ENCODE results near the gene ISM1.

The ISM1 gene

DNA sequence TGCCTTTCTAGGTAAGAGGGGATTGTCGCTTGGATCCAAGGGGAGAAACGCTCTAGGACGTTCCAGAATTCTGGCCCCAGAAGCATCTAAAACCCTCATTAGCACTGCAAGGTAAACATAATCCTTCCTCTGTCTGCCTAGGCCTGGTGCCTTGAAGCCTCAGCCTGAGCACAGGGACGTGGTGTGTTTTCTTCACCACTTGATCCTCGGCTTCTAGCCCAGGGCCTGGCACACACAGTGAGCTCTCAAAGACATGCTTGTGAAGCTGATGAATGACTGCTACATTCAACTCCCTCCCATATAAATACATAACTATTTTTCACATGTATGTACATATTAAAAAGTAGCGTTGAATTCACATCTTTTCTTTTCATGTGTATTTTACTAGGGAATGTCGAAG is 100.3 kb downstream of the ISM1 start:
- no peaks in the 10 kb centered on the region for H3K36me3 ChIP-seq (ENCODE audit: insufficient read depth, low read length)
- peaks cover 15% of the 10 kb centered on the region for H3K4me1 ChIP-seq (ENCODE audit: insufficient read depth, low read length)
- no peak overlapping the region for H3K27ac ChIP-seq (ENCODE audit: low read depth, low read length)
- no peak overlapping the region for H3K9ac ChIP-seq (ENCODE audit: low read depth, low read length)
- WGBS: 79% methylated on average over 7 of the region's 7 CpGs
- H3K27me3 ChIP-seq (ENCODE audit: insufficient read depth, low read length): no peaks in the 10 kb centered on the region
- no peak overlapping the region for H3K4me3 ChIP-seq (ENCODE audit: low read length)
- peaks cover 9% of the 10 kb centered on the region; the same call in 1 of the 2 replicates for H3K9me3 ChIP-seq (ENCODE audit: insufficient read depth, low read depth, low read length)

DNA sequence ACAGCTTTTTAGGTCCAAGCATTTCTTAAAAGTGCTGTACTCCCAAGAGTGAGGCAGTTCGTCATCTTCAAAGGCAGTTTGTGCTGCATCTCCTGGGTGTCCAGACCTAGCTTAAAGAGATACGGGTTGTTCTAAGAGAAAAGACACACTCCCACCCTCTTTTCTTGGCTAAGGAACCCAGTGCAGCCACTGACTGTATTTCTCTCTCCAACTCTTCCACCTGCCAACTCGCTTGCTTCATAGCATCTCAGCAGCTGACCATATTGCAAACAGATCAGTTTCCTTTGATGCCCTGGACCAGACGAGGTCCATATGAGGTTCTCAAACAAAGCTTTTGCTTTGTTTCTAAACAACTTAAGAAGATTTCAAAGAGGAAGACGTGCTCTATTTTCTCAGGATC is 101.1 kb downstream of the ISM1 start:
- Histone ChIP-seq H3K4me3 (ENCODE audit: low read length) (no peak overlapping the region), H3K27ac (ENCODE audit: low read depth, low read length) (no peak overlapping the region), H3K9me3 (ENCODE audit: insufficient read depth, low read depth, low read length) (peaks cover 5% of the 10 kb centered on the region; the same call in 1 of the 2 replicates), H3K36me3 (ENCODE audit: insufficient read depth, low read length) (no peaks in the 10 kb centered on the region), H3K9ac (ENCODE audit: low read depth, low read length) (no peak overlapping the region), H3K4me1 (ENCODE audit: insufficient read depth, low read length) (peaks cover 15% of the 10 kb centered on the region), H3K27me3 (ENCODE audit: insufficient read depth, low read length) (no peaks in the 10 kb centered on the region)
- 87% methylated on average over 5 of the region's 5 CpGs for WGBS

DNA sequence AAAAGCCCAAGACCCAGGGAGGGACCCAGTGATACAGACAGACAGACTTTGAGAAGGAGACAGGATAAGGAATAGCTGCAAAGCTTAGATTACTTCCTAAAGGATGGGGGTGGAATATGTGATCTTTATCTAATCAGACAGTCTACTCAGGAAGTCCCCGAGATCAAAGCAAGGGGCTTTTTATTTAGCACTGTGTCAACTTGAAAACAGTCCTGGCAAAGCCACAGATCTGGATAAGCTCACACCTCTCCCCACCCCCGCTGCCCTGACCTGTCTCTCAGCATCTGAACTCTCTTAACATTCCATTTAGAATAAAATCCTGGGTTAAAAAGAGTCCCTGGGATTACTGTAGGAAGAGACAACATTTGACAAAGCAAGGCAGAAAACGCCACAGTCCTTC is 101.5 kb downstream of the ISM1 start:
- peaks cover 5% of the 10 kb centered on the region; the same call in 1 of the 2 replicates for H3K9me3 ChIP-seq (ENCODE audit: insufficient read depth, low read depth, low read length)
- no peaks in the 10 kb centered on the region for H3K27me3 ChIP-seq (ENCODE audit: insufficient read depth, low read length)
- no peak overlapping the region for H3K27ac ChIP-seq (ENCODE audit: low read depth, low read length)
- no peak overlapping the region for H3K4me3 ChIP-seq (ENCODE audit: low read length)
- H3K4me1 ChIP-seq (ENCODE audit: insufficient read depth, low read length): peaks cover 15% of the 10 kb centered on the region
- 76% methylated on average over 3 of the region's 3 CpGs for WGBS
- H3K9ac ChIP-seq (ENCODE audit: low read depth, low read length): no peak overlapping the region
- no peaks in the 10 kb centered on the region for H3K36me3 ChIP-seq (ENCODE audit: insufficient read depth, low read length)

DNA sequence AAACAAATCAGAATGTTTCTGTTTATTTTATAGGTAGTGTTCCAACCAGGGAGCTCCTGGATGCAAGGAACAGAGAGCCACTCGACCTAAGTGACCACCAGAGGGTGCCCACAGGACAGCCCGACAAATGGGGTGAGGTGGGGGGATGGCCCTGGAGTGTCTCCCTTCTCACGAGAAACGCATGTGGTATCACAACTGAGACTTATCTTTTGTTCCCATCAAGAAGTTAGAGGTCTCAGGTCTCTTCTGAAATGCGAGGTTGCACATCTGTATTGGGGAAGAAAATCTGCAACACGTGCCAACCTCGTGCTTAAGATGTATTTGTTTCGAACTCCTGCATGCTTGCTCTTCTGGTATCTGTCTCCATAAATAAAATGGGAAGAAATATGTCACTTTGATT is 104.0 kb downstream of the ISM1 start:
- WGBS: 55% methylated on average over 8 of the region's 8 CpGs

DNA sequence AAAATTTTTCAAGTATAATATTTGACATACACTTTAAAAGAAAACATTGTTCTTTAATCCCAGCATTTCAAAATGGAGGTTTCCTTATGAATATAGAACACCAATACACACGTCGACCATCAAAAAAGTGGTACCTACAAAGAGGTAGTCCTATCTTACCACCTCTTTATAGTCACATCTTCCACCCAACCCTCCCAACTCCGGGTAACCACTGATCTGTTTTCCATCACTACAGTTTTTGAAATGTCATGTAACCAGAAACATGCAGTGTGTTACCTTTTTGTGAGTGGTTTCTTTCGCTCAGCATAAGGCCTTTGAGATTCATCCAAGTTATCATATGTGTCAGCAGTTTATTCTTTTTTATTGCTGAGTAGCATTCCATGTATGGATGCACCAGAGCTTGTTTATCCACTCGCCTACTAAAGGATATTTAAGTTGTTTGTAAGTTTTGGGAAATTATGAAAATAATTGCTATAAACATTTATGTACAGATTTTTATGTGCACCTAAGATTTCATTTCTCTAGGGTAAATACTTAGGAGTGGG is 104.8 kb downstream of the ISM1 start:
- no peaks in the 10 kb centered on the region for H3K9me3 ChIP-seq (ENCODE audit: insufficient read depth, low read depth, low read length)

More for the DNA sequence above, 104.0 kb downstream of the ISM1 start:
- H3K36me3 ChIP-seq (ENCODE audit: insufficient read depth, low read length): no peaks in the 10 kb centered on the region
- no peaks in the 10 kb centered on the region for H3K9me3 ChIP-seq (ENCODE audit: insufficient read depth, low read depth, low read length)
- no peak overlapping the region for H3K27ac ChIP-seq (ENCODE audit: low read depth, low read length)
- H3K9ac ChIP-seq (ENCODE audit: low read depth, low read length): no peak overlapping the region
- no peak overlapping the region for H3K4me3 ChIP-seq (ENCODE audit: low read length)
- H3K27me3 ChIP-seq (ENCODE audit: insufficient read depth, low read length): no peaks in the 10 kb centered on the region
- peaks cover 15% of the 10 kb centered on the region for H3K4me1 ChIP-seq (ENCODE audit: insufficient read depth, low read length)

DNA sequence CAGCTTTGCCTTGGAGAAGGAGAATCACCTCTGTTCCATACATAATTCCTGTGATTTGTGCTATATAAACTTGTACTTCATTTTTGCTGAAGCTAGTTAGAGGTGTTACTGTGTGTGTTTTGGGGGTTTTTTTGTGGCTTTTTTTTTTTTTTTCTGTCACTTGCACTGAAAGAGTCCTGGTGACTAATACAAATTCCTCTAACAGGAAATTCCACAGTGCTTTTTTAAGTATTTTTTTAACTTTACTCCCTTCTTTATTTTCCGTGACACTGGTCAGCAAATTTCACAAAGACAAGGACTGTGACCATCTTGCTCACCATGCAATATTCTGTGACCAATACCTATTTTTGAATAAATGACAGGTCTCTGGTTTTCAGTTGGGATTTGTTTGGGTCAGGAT is 110.5 kb downstream of the ISM1 start:
- H3K9ac ChIP-seq (ENCODE audit: low read depth, low read length): no peak overlapping the region
- no peaks in the 10 kb centered on the region for H3K27me3 ChIP-seq (ENCODE audit: insufficient read depth, low read length)
- no peaks in the 10 kb centered on the region for H3K9me3 ChIP-seq (ENCODE audit: insufficient read depth, low read depth, low read length)
- H3K4me1 ChIP-seq (ENCODE audit: insufficient read depth, low read length): no peaks in the 10 kb centered on the region; the same call in 1 of the 2 replicates
- H3K27ac ChIP-seq (ENCODE audit: low read depth, low read length): no peak overlapping the region
- no peaks in the 10 kb centered on the region for H3K36me3 ChIP-seq (ENCODE audit: insufficient read depth, low read length)
- 83% methylated on average over 1 of the region's 1 CpG for WGBS
- no peak overlapping the region for H3K4me3 ChIP-seq (ENCODE audit: low read length)

More for the DNA sequence above, 104.8 kb downstream of the ISM1 start:
- H3K27me3 ChIP-seq (ENCODE audit: insufficient read depth, low read length): no peaks in the 10 kb centered on the region
- H3K36me3 ChIP-seq (ENCODE audit: insufficient read depth, low read length): no peaks in the 10 kb centered on the region
- no peak overlapping the region for H3K4me3 ChIP-seq (ENCODE audit: low read length)
- H3K27ac ChIP-seq (ENCODE audit: low read depth, low read length): no peak overlapping the region
- peaks cover 15% of the 10 kb centered on the region for H3K4me1 ChIP-seq (ENCODE audit: insufficient read depth, low read length)
- WGBS: 98% methylated on average over 4 of the region's 5 CpGs
- no peak overlapping the region for H3K9ac ChIP-seq (ENCODE audit: low read depth, low read length)

DNA sequence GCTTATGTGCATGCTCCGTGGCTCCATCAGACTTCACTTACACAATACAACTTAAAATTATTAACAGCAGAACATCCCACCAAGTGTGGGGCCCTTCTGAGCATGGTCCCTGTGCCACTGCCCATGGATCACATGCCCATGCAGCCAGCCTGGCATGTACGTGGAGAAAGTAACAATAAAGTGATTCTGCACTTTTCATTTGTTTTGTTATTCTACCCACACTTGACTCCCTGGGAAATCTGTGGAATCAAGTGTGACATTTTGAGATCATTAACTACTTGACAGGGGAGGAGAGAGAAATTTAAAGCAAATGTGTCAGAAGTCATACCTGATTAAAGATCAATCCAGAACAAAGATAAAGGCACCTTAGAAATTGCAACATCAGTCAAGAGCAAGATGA is 112.0 kb downstream of the ISM1 start:
- no peaks in the 10 kb centered on the region for H3K27me3 ChIP-seq (ENCODE audit: insufficient read depth, low read length)
- no peak overlapping the region for H3K4me3 ChIP-seq (ENCODE audit: low read length)
- no peak overlapping the region for H3K9ac ChIP-seq (ENCODE audit: low read depth, low read length)
- H3K27ac ChIP-seq (ENCODE audit: low read depth, low read length): no peak overlapping the region
- H3K36me3 ChIP-seq (ENCODE audit: insufficient read depth, low read length): no peaks in the 10 kb centered on the region
- no peaks in the 10 kb centered on the region for H3K9me3 ChIP-seq (ENCODE audit: insufficient read depth, low read depth, low read length)
- WGBS: 91% methylated on average over 2 of the region's 2 CpGs
- H3K4me1 ChIP-seq (ENCODE audit: insufficient read depth, low read length): no peaks in the 10 kb centered on the region; the same call in 1 of the 2 replicates

DNA sequence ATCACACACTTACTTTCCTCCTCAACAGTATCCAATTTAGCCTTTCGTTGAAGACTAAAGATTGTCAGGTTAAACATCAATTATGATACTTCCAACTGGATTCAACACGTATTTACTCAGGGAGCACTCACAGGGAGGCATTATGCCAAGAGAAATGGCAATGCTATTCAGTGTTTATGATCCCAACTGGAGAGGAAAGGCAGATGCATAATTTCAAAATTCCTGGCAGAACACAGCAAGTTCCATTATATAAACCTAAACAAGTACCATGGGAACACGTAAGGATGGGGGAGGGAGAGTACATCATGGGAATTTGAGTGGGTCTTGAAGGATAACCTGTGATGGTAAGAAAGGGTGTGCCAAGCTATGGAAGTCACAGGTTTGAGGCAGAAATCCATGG is 112.7 kb downstream of the ISM1 start:
- Histone ChIP-seq H3K4me3 (ENCODE audit: low read length) (no peak overlapping the region), H3K9ac (ENCODE audit: low read depth, low read length) (no peak overlapping the region), H3K4me1 (ENCODE audit: insufficient read depth, low read length) (no peaks in the 10 kb centered on the region; the same call in 1 of the 2 replicates), H3K9me3 (ENCODE audit: insufficient read depth, low read depth, low read length) (no peaks in the 10 kb centered on the region), H3K36me3 (ENCODE audit: insufficient read depth, low read length) (no peaks in the 10 kb centered on the region), H3K27ac (ENCODE audit: low read depth, low read length) (no peak overlapping the region), H3K27me3 (ENCODE audit: insufficient read depth, low read length) (no peaks in the 10 kb centered on the region)
- WGBS: 90% methylated on average over 3 of the region's 3 CpGs

DNA sequence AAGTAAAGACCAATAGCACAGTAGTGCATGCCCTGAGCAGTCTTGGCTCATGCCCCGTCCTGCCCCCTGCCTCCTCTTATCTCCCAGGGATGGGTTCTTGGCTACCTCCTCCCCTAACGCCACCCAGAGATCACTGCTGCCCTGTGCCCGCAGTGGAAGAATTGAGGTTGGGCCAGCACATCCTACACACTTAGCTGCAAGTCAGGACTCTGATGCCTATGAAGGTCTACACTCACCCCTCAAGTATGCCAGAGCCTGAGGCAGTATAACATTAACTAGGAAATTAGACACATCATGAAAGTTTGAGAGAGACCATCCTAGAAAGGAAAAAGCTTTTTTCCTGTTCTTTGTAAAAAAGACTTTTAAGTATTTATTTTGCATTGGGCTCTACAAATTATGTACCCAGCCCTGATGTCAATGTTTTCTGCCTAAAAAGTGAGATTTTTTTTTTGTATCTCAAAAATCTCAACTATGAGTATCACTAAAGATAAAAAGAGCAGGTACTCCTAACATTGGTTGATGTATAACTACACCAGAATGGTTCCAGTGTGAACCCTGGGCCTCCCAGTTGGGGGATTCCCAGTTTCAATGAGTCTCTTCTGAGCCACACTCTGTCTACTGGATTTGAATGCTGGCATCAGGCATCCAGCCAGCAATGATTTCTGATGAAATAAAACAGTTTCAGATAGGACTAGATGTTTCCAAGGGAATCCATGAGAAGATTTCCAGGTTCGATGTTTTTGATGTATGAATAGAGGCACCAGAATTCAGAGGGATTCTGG is 115.4 kb downstream of the ISM1 start:
- Histone ChIP-seq H3K4me3 (ENCODE audit: low read length) (no peak overlapping the region), H3K4me1 (ENCODE audit: insufficient read depth, low read length) (no peaks in the 10 kb centered on the region), H3K27ac (ENCODE audit: low read depth, low read length) (no peak overlapping the region), H3K27me3 (ENCODE audit: insufficient read depth, low read length) (no peaks in the 10 kb centered on the region), H3K9me3 (ENCODE audit: insufficient read depth, low read depth, low read length) (no peaks in the 10 kb centered on the region), H3K9ac (ENCODE audit: low read depth, low read length) (no peak overlapping the region), H3K36me3 (ENCODE audit: insufficient read depth, low read length) (no peaks in the 10 kb centered on the region)
- 97% methylated on average over 4 of the region's 4 CpGs for WGBS

DNA sequence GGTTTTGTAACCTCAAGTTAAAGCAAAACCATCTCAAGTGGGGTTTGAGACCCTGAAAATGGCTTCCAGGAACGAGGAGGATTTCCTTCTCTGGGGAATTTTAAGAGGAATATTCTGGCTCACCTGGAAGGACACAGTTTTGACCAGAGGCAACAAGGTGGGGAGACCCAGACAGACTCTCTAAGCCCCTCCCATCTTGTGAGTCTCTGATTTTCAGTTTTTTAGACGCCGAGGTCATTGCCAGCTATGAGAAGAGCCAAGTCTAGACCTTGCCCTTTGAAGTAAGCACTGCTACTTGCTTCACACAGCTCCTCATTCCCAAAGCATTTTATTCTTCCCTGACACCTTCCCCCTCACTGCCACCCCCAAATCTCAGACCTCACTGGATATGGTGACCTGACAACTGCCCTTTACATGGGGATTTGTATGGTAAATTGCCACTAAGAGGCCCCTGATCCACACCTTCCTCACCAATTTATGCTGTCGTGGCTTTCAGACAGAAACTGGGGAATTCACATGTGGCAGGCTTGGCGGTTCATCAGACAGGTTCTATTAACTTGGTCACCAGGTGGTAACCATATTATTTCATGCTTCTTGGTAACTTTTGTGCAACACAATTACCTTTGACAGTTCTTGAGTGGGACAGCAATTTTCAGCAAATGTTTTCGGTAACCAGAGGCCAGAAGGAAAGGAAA is 116.2 kb downstream of the ISM1 start:
- no peak overlapping the region for H3K27ac ChIP-seq (ENCODE audit: low read depth, low read length)
- no peaks in the 10 kb centered on the region for H3K27me3 ChIP-seq (ENCODE audit: insufficient read depth, low read length)
- H3K4me3 ChIP-seq (ENCODE audit: low read length): no peak overlapping the region
- H3K9me3 ChIP-seq (ENCODE audit: insufficient read depth, low read depth, low read length): no peaks in the 10 kb centered on the region
- no peaks in the 10 kb centered on the region for H3K36me3 ChIP-seq (ENCODE audit: insufficient read depth, low read length)
- H3K4me1 ChIP-seq (ENCODE audit: insufficient read depth, low read length): no peaks in the 10 kb centered on the region
- H3K9ac ChIP-seq (ENCODE audit: low read depth, low read length): no peak overlapping the region
- WGBS: 94% methylated on average over 6 of the region's 6 CpGs

DNA sequence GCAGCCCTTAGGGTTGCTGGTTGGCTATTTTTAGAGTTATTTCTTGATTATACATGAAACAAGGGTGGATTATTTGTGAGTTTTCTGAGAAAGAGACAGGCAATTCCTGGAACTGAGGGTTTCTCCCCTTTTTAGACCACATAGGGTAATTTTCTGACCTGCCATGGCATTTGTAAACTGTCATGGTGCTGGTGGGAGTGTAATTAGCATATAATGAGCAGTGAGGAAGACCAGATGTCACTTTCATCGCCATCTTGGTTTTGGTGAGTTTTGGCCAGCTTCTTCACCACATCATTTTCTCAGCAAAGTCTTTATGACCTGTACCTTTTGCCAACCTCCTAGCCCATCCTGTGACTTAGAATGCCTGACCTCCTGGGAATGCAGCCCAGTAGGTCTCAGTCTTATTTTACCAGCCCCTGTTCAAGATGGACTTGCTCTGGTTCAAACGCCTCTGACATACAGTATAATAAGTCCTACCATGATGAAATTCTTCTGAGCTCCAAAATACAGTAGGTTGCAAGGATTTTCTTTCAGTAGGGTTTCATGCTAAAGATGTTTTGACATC is 117.1 kb downstream of the ISM1 start:
- no peaks in the 10 kb centered on the region for H3K27me3 ChIP-seq (ENCODE audit: insufficient read depth, low read length)
- no peaks in the 10 kb centered on the region for H3K9me3 ChIP-seq (ENCODE audit: insufficient read depth, low read depth, low read length)
- no peak overlapping the region for H3K27ac ChIP-seq (ENCODE audit: low read depth, low read length)
- WGBS: 86% methylated on average over 2 of the region's 2 CpGs
- H3K36me3 ChIP-seq (ENCODE audit: insufficient read depth, low read length): no peaks in the 10 kb centered on the region
- no peak overlapping the region for H3K4me3 ChIP-seq (ENCODE audit: low read length)
- H3K4me1 ChIP-seq (ENCODE audit: insufficient read depth, low read length): no peaks in the 10 kb centered on the region
- no peak overlapping the region for H3K9ac ChIP-seq (ENCODE audit: low read depth, low read length)

Data from HUES64 (cell line).